KBM-7 (cell line): ENCODE data around the gene GCNT2.
"Not testable (repeated sequence)": the region's sequence is repeated elsewhere in the genome, so short reads cannot be mapped to it uniquely, and the experiment has no call there.

Experiments
- DNase-seq: peaks from one replicate; pipeline ENCODE4 v3.0.0-alpha.2; 2015
- in situ Hi-C: fragments of 300-500 bp; cut with MboI; formaldehyde crosslinking; loops from 2 replicates; pipeline ENCODE4 v1.14.3; 2020; ENCODE audit warnings: low sequenced_read_pairs, low pct_unique_long_range_greater_than_20kb, mixed read lengths

Gene GCNT2

GRCh38 chr6:10510592-10511367 is 10.4 kb upstream of the GCNT2 start:
- peak; percentile 77 for DNase-seq
- in situ Hi-C loops = no loop called here

- in situ Hi-C loops = no loop called here
- no peak for DNase-seq
Observed at GRCh38 chr6:10511477-10511876, 9.7 kb upstream of the GCNT2 start.

GRCh38 chr6:10513544-10513943 is 7.6 kb upstream of the GCNT2 start:
- no peak for DNase-seq
- in situ Hi-C loops = no loop called here

GRCh38 chr6:10514049-10514780 is 6.9 kb upstream of the GCNT2 start:
- no peak for DNase-seq
- in situ Hi-C loops = no loop called here

- in situ Hi-C loops = no loop called here
- no peak for DNase-seq
Observed at GRCh38 chr6:10516953-10517352, 4.2 kb upstream of the GCNT2 start.

GRCh38 chr6:10518557-10519407 is 2.4 kb upstream of the GCNT2 start:
- DNase-seq = peak; percentile 84
- in situ Hi-C loops = no loop called here

GRCh38 chr6:10519408-10519697 is 1.8 kb upstream of the GCNT2 start:
- in situ Hi-C loops, DNase-seq: not testable (repeated sequence)

GRCh38 chr6:10520468-10520867 is 683 bp upstream of the GCNT2 start:
- peak; percentile 41 for DNase-seq
- in situ Hi-C loops = no loop called here

GRCh38 chr6:10522929-10523573 is 1.9 kb downstream of the GCNT2 start:
- in situ Hi-C loops = no loop called here

GRCh38 chr6:10526156-10526555 is 5.0 kb downstream of the GCNT2 start:
- no peak for DNase-seq
- in situ Hi-C loops = no loop called here

More at GRCh38 chr6:10522929-10523573, 1.9 kb downstream of the GCNT2 start:
- no peak for DNase-seq

GRCh38 chr6:10528158-10528981 is 7.2 kb downstream of the GCNT2 start:
- peak; percentile 55 for DNase-seq
- in situ Hi-C loops = no loop called here

- DNase-seq = no peak
- in situ Hi-C loops = no loop called here
Observed at GRCh38 chr6:10529231-10529801, 8.2 kb downstream of the GCNT2 start.

- in situ Hi-C loops = not testable (repeated sequence)
Observed at GRCh38 chr6:10529828-10530374, 8.8 kb downstream of the GCNT2 start.

GRCh38 chr6:10531503-10531902 is 10.4 kb downstream of the GCNT2 start:
- DNase-seq = peak; percentile 63

More at GRCh38 chr6:10529828-10530374, 8.8 kb downstream of the GCNT2 start:
- not testable (repeated sequence) for DNase-seq

GRCh38 chr6:10531942-10532341 is 10.8 kb downstream of the GCNT2 start:
- in situ Hi-C loops = no loop called here
- DNase-seq = peak; percentile 54

More at GRCh38 chr6:10531503-10531902, 10.4 kb downstream of the GCNT2 start:
- in situ Hi-C loops = no loop called here

- no peak for DNase-seq
- in situ Hi-C loops = no loop called here
Observed at GRCh38 chr6:10532392-10532791, 11.2 kb downstream of the GCNT2 start.

- DNase-seq = no peak
- in situ Hi-C loops = no loop called here
Observed at GRCh38 chr6:10534419-10534762, 13.2 kb downstream of the GCNT2 start.

- in situ Hi-C loops = no loop called here
- DNase-seq = peak; percentile 56
Observed at GRCh38 chr6:10535193-10535592, 14.0 kb downstream of the GCNT2 start.
